NCI-H1417 treated with DMSO at 0.1 percent for 48 hours (cell line): ENCODE measurements around the gene AOPEP.

Source experiments
- DNase-seq: peaks from one replicate; lab custom pipeline; 2025; lab: John Stamatoyannopoulos, UW

AOPEP gene

GRCh38 chr9:94993160-94993820, 266.8 kb downstream of the AOPEP start:
- no peak for DNase-seq

GRCh38 chr9:94993821-94994165, 267.3 kb downstream of the AOPEP start:
- no peak for DNase-seq

GRCh38 chr9:94995048-94995693, 268.7 kb downstream of the AOPEP start:
- DNase-seq, result no peak

GRCh38 chr9:94996641-94997040, 270.1 kb downstream of the AOPEP start:
- no peak for DNase-seq

GRCh38 chr9:94997727-94998126, 271.2 kb downstream of the AOPEP start:
- no peak for DNase-seq

GRCh38 chr9:94999832-95000231, 273.3 kb downstream of the AOPEP start:
- no peak for DNase-seq

- no peak for DNase-seq
These were observed 274.3 kb downstream of the AOPEP start for GRCh38 chr9:95000821-95001220.

GRCh38 chr9:95001720-95002119, 275.2 kb downstream of the AOPEP start:
- DNase-seq, result no peak

- no peak for DNase-seq
These were observed 277.4 kb downstream of the AOPEP start for GRCh38 chr9:95003689-95004410.

- no peak for DNase-seq
These were observed 278.1 kb downstream of the AOPEP start for GRCh38 chr9:95004411-95005277.

- DNase-seq, result no peak
These were observed 279.0 kb downstream of the AOPEP start for GRCh38 chr9:95005278-95006143.

GRCh38 chr9:95007226-95007869, 280.8 kb downstream of the AOPEP start:
- DNase-seq, result no peak

- DNase-seq, result no peak
These were observed 281.8 kb downstream of the AOPEP start for GRCh38 chr9:95008151-95008771.

GRCh38 chr9:95009459-95009858, 283.0 kb downstream of the AOPEP start:
- no peak for DNase-seq

- no peak for DNase-seq
These were observed 283.9 kb downstream of the AOPEP start for GRCh38 chr9:95010431-95010838.

- no peak for DNase-seq
These were observed 285.7 kb downstream of the AOPEP start for GRCh38 chr9:95012035-95012708.

- DNase-seq, result no peak
These were observed 286.4 kb downstream of the AOPEP start for GRCh38 chr9:95012902-95013301.

- DNase-seq, result no peak
These were observed 288.4 kb downstream of the AOPEP start for GRCh38 chr9:95014917-95015316.

GRCh38 chr9:95015569-95015968, 289.1 kb downstream of the AOPEP start:
- DNase-seq, result no peak

- no peak for DNase-seq
These were observed 290.6 kb downstream of the AOPEP start for GRCh38 chr9:95017062-95017461.
